Transverse colon (tissue), 3 donors: ENCODE measurements around the gene TAC4.

ENCODE experiments used
- CTCF ChIP-seq, 5 experiments: fragments of 200-600 bp in 3 of 5; fragments of 450-650 bp in 2 of 5; sonication (generic) in 3 of 5; IDR thresholded peaks; 1 replicate in 2 of 5; 2 replicates in 3 of 5; pipeline ENCODE4 v1.5.1; 2016 to 2017; ENCODE audit warnings: antibody characterized with exemption in 5 of 5, inconsistent platforms in 3 of 5, mild to moderate bottlenecking in 2 of 5, moderate library complexity in 1 of 5
- EP300 ChIP-seq: sonication (generic); formaldehyde crosslinking; IDR thresholded peaks from one replicate; pipeline ENCODE4 v1.6.1; 2017; ENCODE audit warnings: antibody characterized with exemption, low read depth
- POLR2A ChIP-seq: fragments of 450-650 bp; IDR thresholded peaks from one replicate; pipeline ENCODE4 v1.6.1; 2016; ENCODE audit warnings: antibody characterized with exemption, mild to moderate bottlenecking, moderate library complexity

GRCh38 chr17:49846938-49847712 lies 744 bp downstream of the TAC4 start:
- TF ChIP-seq EP300: no peak
- no peak for TF ChIP-seq CTCF (IDR thresholded peaks at IDR 0.05)
- no peak for TF ChIP-seq POLR2A
